Right lobe of liver (tissue), 4 donors: ENCODE data around the gene TRPC4AP.

ENCODE experiments used
- POLR2A ChIP-seq: fragments of 450-650 bp; IDR thresholded peaks from one replicate; pipeline ENCODE4 v1.6.1; 2017; ENCODE audit warnings: antibody characterized with exemption, mild to moderate bottlenecking
- TF ChIP-seq, protein P1 (sequence below), 4 donors: fragments of 200-600 bp in 3 of 4; fragments of 450-650 bp in 1 of 4; IDR thresholded peaks; one replicate each; pipeline versions ENCODE4 v1.5.1 to v1.8.0; 2016 to 2022; ENCODE audit warnings: antibody characterized with exemption in 4 of 4, mild to moderate bottlenecking in 2 of 4
- donor health status: DM: no; HTN: no; CAD: no.
- donor health status: DM: no; HTN: no; CAD: no.
- donor health status: DM: no; HTN: yes; CAD: no.

- no peak for TF ChIP-seq POLR2A
- TF ChIP-seq, protein P1, sequence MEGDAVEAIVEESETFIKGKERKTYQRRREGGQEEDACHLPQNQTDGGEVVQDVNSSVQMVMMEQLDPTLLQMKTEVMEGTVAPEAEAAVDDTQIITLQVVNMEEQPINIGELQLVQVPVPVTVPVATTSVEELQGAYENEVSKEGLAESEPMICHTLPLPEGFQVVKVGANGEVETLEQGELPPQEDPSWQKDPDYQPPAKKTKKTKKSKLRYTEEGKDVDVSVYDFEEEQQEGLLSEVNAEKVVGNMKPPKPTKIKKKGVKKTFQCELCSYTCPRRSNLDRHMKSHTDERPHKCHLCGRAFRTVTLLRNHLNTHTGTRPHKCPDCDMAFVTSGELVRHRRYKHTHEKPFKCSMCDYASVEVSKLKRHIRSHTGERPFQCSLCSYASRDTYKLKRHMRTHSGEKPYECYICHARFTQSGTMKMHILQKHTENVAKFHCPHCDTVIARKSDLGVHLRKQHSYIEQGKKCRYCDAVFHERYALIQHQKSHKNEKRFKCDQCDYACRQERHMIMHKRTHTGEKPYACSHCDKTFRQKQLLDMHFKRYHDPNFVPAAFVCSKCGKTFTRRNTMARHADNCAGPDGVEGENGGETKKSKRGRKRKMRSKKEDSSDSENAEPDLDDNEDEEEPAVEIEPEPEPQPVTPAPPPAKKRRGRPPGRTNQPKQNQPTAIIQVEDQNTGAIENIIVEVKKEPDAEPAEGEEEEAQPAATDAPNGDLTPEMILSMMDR (IDR thresholded peaks at IDR 0.05) = no peak
These were observed 18.7 kb upstream of the TRPC4AP start for GRCh38 chr20:35111141-35111888.
